Embryonic facial prominence (tissue), 1 donor: ENCODE data around the gene ZFP92.

Experiments
- DNase-seq: peaks from one replicate; pipeline ENCODE4 v3.0.0-alpha.2; 2016; ENCODE audit errors: extremely low spot score

Gene ZFP92

GRCh38 chrX:153408221-153408721 is 3.0 kb upstream of the ZFP92 start:
- DNase-seq = no peak

GRCh38 chrX:153408871-153409351 is 2.4 kb upstream of the ZFP92 start:
- DNase-seq = no peak

- DNase-seq = no peak
Observed at GRCh38 chrX:153409414-153410101, 1.7 kb upstream of the ZFP92 start.

GRCh38 chrX:153410373-153410772 is 899 bp upstream of the ZFP92 start:
- no peak for DNase-seq

GRCh38 chrX:153410888-153411254 is 401 bp upstream of the ZFP92 start:
- DNase-seq = no peak

GRCh38 chrX:153411988-153412574 is 809 bp downstream of the ZFP92 start:
- DNase-seq = no peak

- no peak for DNase-seq
Observed at GRCh38 chrX:153412746-153413720, 1.8 kb downstream of the ZFP92 start.

- DNase-seq = no peak
Observed at GRCh38 chrX:153413731-153414130, 2.5 kb downstream of the ZFP92 start.

GRCh38 chrX:153414856-153415510 is 3.7 kb downstream of the ZFP92 start:
- no peak for DNase-seq

- no peak for DNase-seq
Observed at GRCh38 chrX:153416781-153417450, 5.6 kb downstream of the ZFP92 start.

- no peak for DNase-seq
Observed at GRCh38 chrX:153417637-153418036, 6.4 kb downstream of the ZFP92 start.

GRCh38 chrX:153420851-153421599 is 9.8 kb downstream of the ZFP92 start:
- no peak for DNase-seq

GRCh38 chrX:153421856-153422255 is 10.6 kb downstream of the ZFP92 start:
- DNase-seq = no peak

GRCh38 chrX:153423652-153424051 is 12.4 kb downstream of the ZFP92 start:
- no peak for DNase-seq

GRCh38 chrX:153426204-153426603 is 14.9 kb downstream of the ZFP92 start:
- DNase-seq = no peak

- DNase-seq = no peak
Observed at GRCh38 chrX:153430796-153431195, 19.5 kb downstream of the ZFP92 start.

- DNase-seq = no peak
Observed at GRCh38 chrX:153433161-153433680, 21.9 kb downstream of the ZFP92 start.

GRCh38 chrX:153433781-153434285 is 22.6 kb downstream of the ZFP92 start:
- no peak for DNase-seq

GRCh38 chrX:153434801-153435200 is 23.5 kb downstream of the ZFP92 start:
- no peak for DNase-seq

GRCh38 chrX:153435845-153436244 is 24.6 kb downstream of the ZFP92 start:
- no peak for DNase-seq
